Measurements from ENCODE around the gene NRK. TPM values are rescaled to one million over a fixed set of nuclear protein-coding genes. Genes with fewer than 3 reads are reported as not detected.

The NRK gene
- polyA plus RNA-seq, 1 of the 3 experiments (the other 2 are of a cell fraction) = not detected

- no peak overlapping the region for H3K4me2 ChIP-seq
- no peaks in the 10 kb centered on the region for H3F3A ChIP-seq (replicated peaks; ENCODE audit: insufficient read depth)
- H3K36me3 ChIP-seq (replicated peaks in 1 of 2; ENCODE audit: control insufficient read depth in 1 of 2, insufficient read depth in 2 of 2, low read length in 1 of 2) = no peaks in the 10 kb centered on the region
- no peak overlapping the region for H3K9ac ChIP-seq
- POLR2A ChIA-PET = no interaction called here
- H3K27ac ChIP-seq (ENCODE audit: low read depth in 2 of 2, low read length in 1 of 2) = no peak overlapping the region
- no peak for DNase-seq
- 6% methylated on average over 3 of the region's 3 CpGs for WGBS (ENCODE audit: low lambda C conversion rate)
- H3K27me3 ChIP-seq (ENCODE audit: insufficient read depth) = no peaks in the 10 kb centered on the region
- H3K79me2 ChIP-seq (ENCODE audit: insufficient read depth) = no peaks in the 10 kb centered on the region
- no peaks in the 10 kb centered on the region for H3K4me1 ChIP-seq (ENCODE audit: control insufficient read depth in 1 of 2, insufficient read depth in 2 of 2, low read depth in 1 of 2, low read length in 1 of 2)
- H3K9me2 ChIP-seq = no peaks in the 10 kb centered on the region
- H3K4me3 ChIP-seq (ENCODE audit: low read depth in 2 of 2, low read length in 1 of 2) = no peak overlapping the region
- no peaks in the 10 kb centered on the region for H4K20me1 ChIP-seq (ENCODE audit: insufficient read depth)
- no peak overlapping the region for H2AFZ ChIP-seq (ENCODE audit: low read depth)
- CTCF ChIA-PET = no interaction called here
- H3K9me3 ChIP-seq = no peaks in the 10 kb centered on the region
- no peak for TF ChIP-seq NFIC (IDR thresholded peaks at IDR 0.05; ENCODE audit: borderline replicate concordance)
- no peak for TF ChIP-seq EZH2phosphoT487 (IDR thresholded peaks at IDR 0.05; ENCODE audit: borderline replicate concordance, low read depth)
- TF ChIP-seq EP300 (IDR thresholded peaks at IDR 0.05; ENCODE audit: borderline replicate concordance in 1 of 2, low read depth in 1 of 2, low read length in 1 of 2) = no peak
- no peak for TF ChIP-seq FOSL2 (IDR thresholded peaks at IDR 0.05; ENCODE audit: borderline replicate concordance, low read depth)
- no peak for TF ChIP-seq FOXM1 (IDR thresholded peaks at IDR 0.05; ENCODE audit: low read depth)
- no peak for TF ChIP-seq YY1 (IDR thresholded peaks at IDR 0.05; ENCODE audit: low read depth)
- no peak for TF ChIP-seq CHD2 (IDR thresholded peaks at IDR 0.05; ENCODE audit: low read length, partially characterized antibody)
- TF ChIP-seq POLR2AphosphoS5 (IDR thresholded peaks at IDR 0.05; ENCODE audit: low read depth, low read length) = no peak
- TF ChIP-seq PBX3 (IDR thresholded peaks at IDR 0.05) = no peak
- TF ChIP-seq IRF3 (IDR thresholded peaks at IDR 0.05; ENCODE audit: low read depth, low read length) = no peak
- no peak for TF ChIP-seq RCOR1 (IDR thresholded peaks at IDR 0.05; ENCODE audit: low read length)
- TF ChIP-seq GATA2 (CRISPR knock-in tag; IDR thresholded peaks at IDR 0.05) = no peak
- TF ChIP-seq FOXJ3 (CRISPR knock-in tag; IDR thresholded peaks at IDR 0.05) = no peak
- TF ChIP-seq USF2 (IDR thresholded peaks at IDR 0.05; ENCODE audit: borderline replicate concordance, low read depth, low read length) = no peak
- no peak for TF ChIP-seq JUND (IDR thresholded peaks at IDR 0.05)
- no peak for TF ChIP-seq TEAD4 (IDR thresholded peaks at IDR 0.05; ENCODE audit: borderline replicate concordance, insufficient read depth)
- no peak for TF ChIP-seq REST (IDR thresholded peaks at IDR 0.05; ENCODE audit: low read depth, low read length)
Observed at GRCh38 chrX:105972690-105973386, 150.5 kb downstream of the NRK start.

Measured in SK-N-SH (cell line).